GM18868 (cell line): Measurements from ENCODE around the gene ADAMTS15.
A peak's percentile ranks its signal among the peaks of the same experiment; 100 is the strongest.
"Not testable (repeated sequence)": the region's sequence is repeated elsewhere in the genome, so short reads cannot be mapped to it uniquely, and the experiment has no call there.

Experiments used
- ATAC-seq: cut with Tn5 transposase; IDR thresholded peaks from one replicate; pipeline ENCODE4 v1.9.1; 2021; ENCODE audit warnings: mild to moderate bottlenecking, moderate library complexity; ENCODE audit not compliant: unreplicated experiment

ADAMTS15 gene

DNA sequence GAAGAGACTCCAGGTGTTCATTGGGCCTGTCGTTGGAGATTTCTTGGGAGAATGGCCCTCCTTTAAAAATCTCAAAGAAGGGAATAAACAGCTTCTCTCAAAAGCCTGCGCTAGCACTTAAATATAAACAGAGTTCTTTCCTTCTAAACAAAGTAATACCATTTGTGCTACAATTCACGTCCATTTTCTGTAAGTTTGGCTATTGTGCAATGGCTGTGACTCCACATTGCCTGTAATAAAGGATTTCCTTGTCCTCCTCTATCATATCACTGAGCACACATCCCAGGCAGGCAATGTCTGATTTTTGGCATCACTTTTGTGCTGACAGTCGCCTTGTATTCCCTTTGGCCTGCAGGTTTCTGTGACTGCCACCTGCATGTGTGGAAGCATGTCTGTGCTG is 15.1 kb upstream of the ADAMTS15 start:
- no peak for ATAC-seq

- ATAC-seq = peak; percentile 92
Observed at GRCh38 chr11:130434521-130435223, 13.8 kb upstream of the ADAMTS15 start.

DNA sequence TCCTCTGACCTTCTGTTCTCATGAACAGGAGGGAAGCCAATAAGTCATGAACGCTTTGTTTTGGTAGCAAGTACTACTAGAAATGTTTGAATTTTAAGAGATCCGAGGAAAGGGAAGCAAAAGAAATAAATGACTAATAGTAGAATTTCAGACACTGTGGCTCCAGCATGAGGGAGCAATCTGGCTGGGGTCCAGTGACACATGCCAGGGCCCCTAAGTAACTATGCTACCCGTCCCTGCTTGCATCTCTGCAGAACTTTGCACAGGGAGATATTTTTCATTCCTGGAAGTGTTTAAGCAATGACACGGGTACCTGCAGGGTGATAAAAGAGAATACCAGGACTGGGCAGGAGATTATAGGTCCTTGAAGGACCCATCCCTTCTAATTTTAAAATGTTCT is 12.8 kb upstream of the ADAMTS15 start:
- no peak for ATAC-seq

- ATAC-seq = no peak
Observed at GRCh38 chr11:130436171-130436570, 12.3 kb upstream of the ADAMTS15 start.

DNA sequence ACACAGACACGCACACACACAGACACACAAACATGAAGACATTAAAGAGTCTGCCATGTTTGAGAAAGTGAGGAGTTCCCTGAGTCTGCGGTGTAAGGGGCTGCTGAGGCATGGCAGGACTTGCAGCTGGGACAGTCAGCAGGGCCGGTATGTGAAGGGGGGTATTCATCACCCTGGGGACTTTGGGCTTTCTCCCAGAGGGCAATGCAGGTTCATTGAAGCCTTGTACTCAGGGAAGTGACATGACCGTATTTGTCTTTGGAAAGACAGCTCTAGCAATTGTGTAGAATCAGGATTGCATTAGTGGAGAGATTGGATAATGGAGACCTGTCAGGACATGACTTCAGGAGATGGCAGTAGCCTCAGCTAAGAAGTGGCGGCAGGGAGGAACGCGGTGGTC is 10.6 kb upstream of the ADAMTS15 start:
- ATAC-seq = no peak

- ATAC-seq = not testable (repeated sequence)
Observed at GRCh38 chr11:130438401-130439159, 9.9 kb upstream of the ADAMTS15 start.

DNA sequence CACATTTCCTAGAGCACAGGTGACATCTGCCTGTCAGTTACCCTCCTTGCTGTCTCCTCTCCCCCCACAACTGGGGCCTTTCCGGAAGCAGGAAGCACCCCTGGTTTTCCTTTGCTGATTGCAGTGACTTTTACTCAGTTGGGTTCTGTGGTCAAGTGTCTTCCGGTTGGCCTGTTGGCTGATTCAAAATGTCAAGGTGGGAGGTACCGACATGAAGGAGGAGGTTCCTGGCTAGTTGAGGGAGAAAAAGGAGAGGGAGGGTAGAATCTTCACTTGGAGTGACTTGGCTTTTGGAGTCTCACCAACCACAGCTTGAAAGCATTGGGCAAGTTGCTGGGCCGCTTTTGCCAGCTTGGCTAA is 9.3 kb upstream of the ADAMTS15 start:
- no peak for ATAC-seq

- ATAC-seq = no peak
Observed at GRCh38 chr11:130439876-130440275, 8.6 kb upstream of the ADAMTS15 start.

- ATAC-seq = no peak
Observed at GRCh38 chr11:130441719-130442118, 6.7 kb upstream of the ADAMTS15 start.

DNA sequence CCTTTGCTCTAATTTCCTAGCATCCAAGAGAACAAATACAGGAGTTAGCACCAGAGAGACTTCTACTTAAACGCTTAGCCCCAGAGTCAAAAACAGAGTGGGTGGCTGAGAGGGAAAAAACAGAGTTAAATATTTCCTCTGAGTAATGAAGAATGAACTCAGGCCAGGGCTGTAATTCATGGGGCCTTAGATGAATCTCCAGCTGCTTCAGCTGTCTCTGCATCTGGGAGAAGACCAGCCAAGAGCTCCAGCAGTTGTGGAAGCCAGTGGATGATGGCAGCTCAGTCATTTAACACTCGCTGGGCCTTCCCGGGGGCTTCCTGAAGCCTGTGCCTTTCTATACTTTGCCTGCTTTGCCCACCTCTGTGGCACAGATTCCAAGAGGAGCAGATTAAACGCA is 5.7 kb upstream of the ADAMTS15 start:
- ATAC-seq = no peak

GRCh38 chr11:130445788-130446187 is 2.7 kb upstream of the ADAMTS15 start:
- no peak for ATAC-seq

DNA sequence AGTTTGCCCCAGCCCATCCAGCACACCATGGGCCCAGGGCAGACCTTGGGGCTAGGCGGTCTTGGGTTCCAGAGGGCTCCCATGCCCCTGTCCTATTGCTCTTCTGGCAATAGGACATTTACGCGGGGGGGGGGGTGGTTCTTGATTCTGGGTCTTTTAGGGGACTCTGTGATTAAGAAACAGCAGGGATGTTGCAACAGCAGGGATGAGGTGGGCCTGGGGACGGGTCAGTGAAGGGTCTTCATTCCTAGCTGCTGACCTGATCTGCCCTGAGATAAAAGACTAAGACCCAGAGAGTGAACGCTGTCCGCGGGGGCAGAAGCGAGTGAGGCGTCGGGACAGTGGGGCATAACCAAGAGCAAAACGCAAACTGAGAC is 418 bp upstream of the ADAMTS15 start:
- no peak for ATAC-seq

DNA sequence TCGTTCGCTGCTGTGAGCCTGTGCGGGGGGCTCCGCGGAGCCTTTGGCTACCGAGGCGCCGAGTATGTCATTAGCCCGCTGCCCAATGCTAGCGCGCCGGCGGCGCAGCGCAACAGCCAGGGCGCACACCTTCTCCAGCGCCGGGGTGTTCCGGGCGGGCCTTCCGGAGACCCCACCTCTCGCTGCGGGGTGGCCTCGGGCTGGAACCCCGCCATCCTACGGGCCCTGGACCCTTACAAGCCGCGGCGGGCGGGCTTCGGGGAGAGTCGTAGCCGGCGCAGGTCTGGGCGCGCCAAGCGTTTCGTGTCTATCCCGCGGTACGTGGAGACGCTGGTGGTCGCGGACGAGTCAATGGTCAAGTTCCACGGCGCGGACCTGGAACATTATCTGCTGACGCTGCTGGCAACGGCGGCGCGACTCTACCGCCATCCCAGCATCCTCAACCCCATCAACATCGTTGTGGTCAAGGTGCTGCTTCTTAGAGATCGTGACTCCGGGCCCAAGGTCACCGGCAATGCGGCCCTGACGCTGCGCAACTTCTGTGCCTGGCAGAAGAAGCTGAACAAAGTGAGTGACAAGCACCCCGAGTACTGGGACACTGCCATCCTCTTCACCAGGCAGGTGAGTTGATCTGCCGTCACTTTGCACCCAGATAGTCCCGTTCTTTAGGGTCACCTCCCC is 1.0 kb downstream of the ADAMTS15 start:
- ATAC-seq = no peak

GRCh38 chr11:130449996-130450769 is 1.7 kb downstream of the ADAMTS15 start:
- ATAC-seq = no peak

DNA sequence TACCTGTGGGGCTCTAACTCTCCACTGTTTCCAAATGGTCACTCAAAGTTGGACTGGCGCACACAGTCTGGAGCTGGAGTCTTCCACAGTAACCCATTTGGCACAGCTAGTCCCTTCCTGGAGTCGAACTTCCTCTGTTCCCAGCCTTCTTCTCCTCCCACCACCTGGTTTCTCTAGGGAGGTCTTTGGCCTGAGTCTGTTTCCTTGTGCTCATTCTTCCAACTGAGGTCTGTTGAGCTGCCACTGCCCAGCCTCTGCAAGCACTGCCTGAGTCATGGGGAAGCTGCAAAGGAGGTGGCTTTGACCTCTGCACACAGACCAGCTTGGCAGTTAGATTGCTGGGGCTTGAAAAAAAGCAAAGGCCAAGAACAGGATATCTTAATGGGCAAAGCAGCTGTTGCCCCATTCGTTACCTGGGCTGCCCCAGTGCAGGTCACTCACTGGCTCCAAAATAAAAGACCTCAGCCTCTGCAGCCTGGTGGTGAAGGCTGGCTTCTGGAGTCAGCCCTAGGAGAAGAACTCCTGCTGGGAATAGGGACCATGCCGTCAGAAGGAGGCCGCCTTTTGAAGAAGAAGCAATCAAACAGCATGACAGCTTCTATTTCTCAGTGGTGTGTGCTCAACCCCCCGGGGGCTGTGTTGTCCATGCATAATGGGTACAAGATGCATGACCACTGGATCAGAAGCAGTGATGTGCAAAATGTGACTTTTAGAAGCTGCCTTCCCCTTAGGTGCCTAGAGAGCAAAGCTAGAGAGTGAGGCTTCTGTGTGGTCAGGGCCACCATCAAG is 3.0 kb downstream of the ADAMTS15 start:
- no peak for ATAC-seq

- ATAC-seq = no peak
Observed at GRCh38 chr11:130452176-130452575, 3.7 kb downstream of the ADAMTS15 start.

- ATAC-seq = no peak
Observed at GRCh38 chr11:130452940-130453339, 4.5 kb downstream of the ADAMTS15 start.

DNA sequence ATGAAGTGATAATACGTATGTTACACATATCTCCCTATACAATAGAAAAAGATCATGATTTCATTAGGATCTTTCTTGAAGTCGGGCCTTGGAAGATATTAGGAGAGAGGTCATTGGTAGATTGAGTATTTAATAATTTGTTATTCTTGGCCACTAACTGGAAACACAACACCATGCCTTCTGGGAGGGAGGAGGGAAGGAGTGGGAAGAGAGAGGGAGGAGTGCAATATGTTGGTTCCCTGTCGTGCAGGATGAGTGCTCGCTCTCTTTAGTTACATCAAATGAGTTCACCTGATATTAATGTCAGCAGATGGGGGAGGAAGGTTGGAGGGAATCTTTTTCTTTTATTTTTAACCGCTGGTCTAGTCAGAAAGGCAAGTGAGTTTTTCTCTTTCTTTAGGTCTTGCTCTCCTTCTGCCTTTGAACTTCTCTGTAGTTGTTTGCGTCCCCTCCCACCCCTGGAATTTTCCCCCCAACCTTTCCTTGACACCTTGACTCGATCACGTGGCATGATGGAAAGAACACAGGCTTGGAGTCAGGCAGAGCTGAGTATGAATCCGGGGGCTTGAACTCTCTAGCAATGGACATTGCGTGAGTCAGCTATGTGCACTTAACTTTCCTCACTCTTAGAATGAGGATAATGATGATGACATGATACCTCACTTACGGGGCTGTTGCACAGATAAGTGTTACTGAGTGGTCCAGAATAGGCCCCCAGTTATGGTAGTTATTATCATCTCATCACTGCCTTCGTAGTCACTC is 6.2 kb downstream of the ADAMTS15 start:
- ATAC-seq = no peak

DNA sequence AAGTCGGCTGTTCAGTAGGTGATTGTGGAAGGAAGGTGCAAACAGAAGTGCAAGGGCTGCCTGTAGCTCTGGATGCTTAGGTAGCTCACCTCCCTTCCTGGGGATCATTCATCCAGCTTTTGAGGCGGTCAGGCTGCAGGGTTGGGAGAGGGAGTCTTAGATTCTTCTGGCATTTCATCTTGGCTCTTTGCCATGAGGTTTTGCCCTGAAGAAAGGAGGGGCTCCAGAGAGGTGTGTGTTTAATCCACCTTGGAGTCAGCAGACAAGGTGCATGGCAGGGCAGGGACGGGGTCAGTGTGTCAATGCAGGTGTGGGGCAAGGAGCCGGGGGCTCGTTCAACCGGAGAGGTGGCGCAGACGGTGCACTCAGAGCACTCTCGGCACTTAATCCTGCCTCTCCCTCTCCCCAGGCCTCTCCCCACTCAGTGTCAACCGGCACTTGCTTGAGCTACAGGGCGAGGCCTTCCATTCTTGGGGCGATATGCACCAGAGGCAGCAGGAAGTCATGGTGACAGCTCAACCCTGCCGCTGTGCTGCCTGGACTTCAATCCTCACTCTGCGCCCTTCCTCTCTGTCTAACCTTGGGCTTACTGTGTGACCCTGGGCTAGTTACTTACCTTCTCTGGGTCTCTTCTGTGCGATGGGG is 7.2 kb downstream of the ADAMTS15 start:
- no peak for ATAC-seq
